ENCODE data around the gene PLCH1. TPM values are rescaled to one million over a fixed set of nuclear protein-coding genes. Genes with fewer than 3 reads are reported as not detected.
"Not testable (repeated sequence)": the region's sequence is repeated elsewhere in the genome, so short reads cannot be mapped to it uniquely, and the experiment has no call there.

The PLCH1 gene
- total RNA-seq, 3 donors from 2014 or later = 0.03 to 0.08 TPM; not detected in 1

DNA sequence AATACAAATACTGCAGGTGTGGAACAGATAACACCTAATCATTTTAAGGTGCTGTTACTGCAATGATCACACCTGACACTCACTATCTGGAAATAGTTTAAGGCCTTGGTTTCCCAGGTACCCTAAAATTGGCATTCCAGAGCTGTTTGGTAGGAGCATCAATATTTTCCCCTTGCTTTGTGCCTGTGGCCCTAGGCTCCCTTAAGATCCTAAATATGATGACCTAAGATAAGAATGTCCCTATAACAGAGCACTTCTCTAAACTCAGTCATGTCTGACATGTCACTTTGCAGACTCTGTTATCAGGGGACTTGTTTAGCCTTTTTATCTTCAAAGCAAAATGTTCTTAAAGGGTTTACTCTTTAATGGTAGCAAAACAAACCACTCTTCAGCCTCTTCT is 335.5 kb downstream of the PLCH1 start:
- ATAC-seq (no peak), DNase-seq (no peak)
- H3K4me1 Mint-ChIP-seq (ENCODE audit: low read depth) = no peaks in the 10 kb centered on the region
- no peaks in the 10 kb centered on the region for H3K36me3 Mint-ChIP-seq (ENCODE audit: insufficient read depth)
- no peaks in the 10 kb centered on the region for H3K27me3 Mint-ChIP-seq (ENCODE audit: low read depth)
- no peaks in the 10 kb centered on the region for H3K9me3 Mint-ChIP-seq
- H3K4me3 Mint-ChIP-seq = no peak overlapping the region

DNA sequence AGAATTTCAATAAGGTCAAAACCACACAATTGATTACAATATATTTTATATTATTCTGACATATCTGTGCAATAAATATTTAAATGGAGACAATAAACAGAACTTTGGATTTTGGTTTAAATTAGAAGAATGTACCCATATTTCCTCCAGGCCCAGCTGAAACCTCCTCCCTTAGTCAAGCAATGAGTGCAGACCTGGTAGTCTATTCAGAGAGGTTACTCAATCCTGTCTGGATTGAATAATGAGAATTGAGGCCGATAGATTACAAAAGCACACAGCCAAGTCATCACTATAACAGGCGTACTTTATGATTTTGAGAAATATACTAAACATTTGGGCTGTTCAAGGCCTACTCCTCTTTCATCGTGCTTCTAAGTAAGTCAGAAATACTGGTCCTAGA is 336.9 kb downstream of the PLCH1 start:
- Mint-ChIP-seq H3K36me3 (ENCODE audit: insufficient read depth) (no peaks in the 10 kb centered on the region), H3K27me3 (ENCODE audit: low read depth) (no peaks in the 10 kb centered on the region), H3K4me1 (ENCODE audit: low read depth) (no peaks in the 10 kb centered on the region), H3K4me3 (no peak overlapping the region), H3K9me3 (no peaks in the 10 kb centered on the region)
- DNase-seq (no peak), ATAC-seq (no peak)

DNA sequence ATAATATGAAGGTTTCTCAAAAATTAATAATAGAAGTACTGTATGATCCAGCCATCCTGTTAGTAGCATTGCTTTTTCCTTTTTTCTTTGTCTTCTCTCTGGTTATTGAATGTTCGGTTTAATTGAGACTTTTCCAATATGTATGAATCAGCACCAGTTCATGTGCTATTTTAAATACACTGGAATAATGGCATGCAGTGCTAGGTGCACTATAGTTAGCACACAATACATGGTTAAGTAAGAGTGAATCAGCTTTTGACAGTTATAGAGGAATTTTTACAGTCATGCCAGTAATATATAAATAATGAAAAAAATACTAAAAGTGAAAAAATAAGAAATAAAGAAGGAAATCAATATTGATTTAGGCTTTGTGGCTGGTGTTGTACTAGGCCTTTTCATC is 337.5 kb downstream of the PLCH1 start:
- Mint-ChIP-seq H3K4me1 (ENCODE audit: low read depth) (no peaks in the 10 kb centered on the region), H3K4me3 (no peak overlapping the region), H3K9me3 (no peaks in the 10 kb centered on the region), H3K27me3 (ENCODE audit: low read depth) (no peaks in the 10 kb centered on the region), H3K36me3 (ENCODE audit: insufficient read depth) (no peaks in the 10 kb centered on the region)
- DNase-seq (no peak), ATAC-seq (no peak)

DNA sequence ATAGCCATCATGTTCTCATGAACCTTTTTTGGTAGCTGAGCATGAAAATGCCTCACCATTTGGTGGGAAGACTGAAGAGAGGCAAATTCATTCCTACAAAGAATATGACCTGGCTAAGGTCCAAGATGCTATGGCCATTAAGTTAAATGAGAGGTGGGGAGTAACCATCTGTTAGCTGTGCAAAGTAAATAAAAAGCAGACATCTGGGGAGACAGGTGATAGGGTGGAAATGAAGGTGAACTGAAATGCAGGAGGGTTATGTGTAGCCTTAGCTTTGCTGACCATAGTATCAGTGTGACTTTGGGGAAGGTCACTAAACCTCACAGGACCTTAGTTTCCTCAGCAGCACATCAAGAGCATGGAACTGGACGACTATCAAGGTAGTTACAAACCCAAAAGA is 340.4 kb downstream of the PLCH1 start:
- DNase-seq = no peak
- no peaks in the 10 kb centered on the region for H3K9me3 Mint-ChIP-seq

DNA sequence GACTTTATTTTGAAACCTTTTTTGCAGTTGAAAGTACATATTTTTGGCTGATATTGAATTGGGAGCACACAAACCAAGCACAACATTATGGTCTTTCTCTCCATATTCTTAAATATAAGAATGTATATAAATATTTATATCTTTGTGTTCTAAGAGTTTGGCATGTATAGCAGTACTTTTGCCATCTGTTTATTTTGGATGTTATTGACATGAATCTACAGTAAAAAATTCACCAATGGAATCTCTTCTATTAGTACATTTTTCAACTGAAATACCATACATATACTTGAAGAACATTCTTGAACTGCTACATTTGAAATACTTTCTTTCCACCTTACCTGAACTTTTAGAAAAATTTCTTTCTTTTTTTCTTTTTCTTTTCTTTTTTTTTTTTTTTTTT is 342.2 kb downstream of the PLCH1 start:
- Mint-ChIP-seq H3K9me3 (no peaks in the 10 kb centered on the region), H3K27me3 (ENCODE audit: low read depth) (no peaks in the 10 kb centered on the region), H3K36me3 (ENCODE audit: insufficient read depth) (no peaks in the 10 kb centered on the region), H3K4me1 (ENCODE audit: low read depth) (no peaks in the 10 kb centered on the region), H3K4me3 (no peak overlapping the region)
- ATAC-seq (no peak), DNase-seq (no peak)

More for the DNA sequence above, 340.4 kb downstream of the PLCH1 start:
- no peak overlapping the region for H3K4me3 Mint-ChIP-seq
- no peaks in the 10 kb centered on the region for H3K27me3 Mint-ChIP-seq (ENCODE audit: low read depth)
- H3K36me3 Mint-ChIP-seq (ENCODE audit: insufficient read depth) = no peaks in the 10 kb centered on the region
- no peak for ATAC-seq
- H3K4me1 Mint-ChIP-seq (ENCODE audit: low read depth) = no peaks in the 10 kb centered on the region

DNA sequence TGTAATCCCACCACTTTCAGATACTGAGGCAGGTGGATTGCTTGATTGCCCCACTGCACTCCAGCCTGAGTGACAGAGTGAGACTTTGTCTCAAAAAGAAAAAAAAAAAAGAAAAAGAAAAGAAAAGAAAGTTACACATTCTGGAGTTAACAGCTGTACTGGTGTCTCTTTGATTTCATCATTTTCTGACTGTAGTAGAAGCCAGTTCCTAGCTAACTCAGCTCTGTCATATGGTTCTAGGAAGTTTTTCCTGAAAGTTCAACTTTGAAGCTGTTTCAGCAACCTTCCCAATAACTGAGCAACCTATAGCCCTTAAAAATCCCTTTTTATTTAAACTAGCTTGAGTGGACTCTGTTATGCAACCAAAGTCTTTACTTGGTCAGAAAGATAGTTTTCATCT is 346.8 kb downstream of the PLCH1 start:
- no peaks in the 10 kb centered on the region for H3K36me3 Mint-ChIP-seq (ENCODE audit: insufficient read depth)
- no peaks in the 10 kb centered on the region for H3K4me1 Mint-ChIP-seq (ENCODE audit: low read depth)
- peaks cover 2% of the 10 kb centered on the region for H3K27me3 Mint-ChIP-seq (ENCODE audit: low read depth)
- H3K4me3 Mint-ChIP-seq = no peak overlapping the region
- ATAC-seq (no peak), DNase-seq (no peak)
- H3K9me3 Mint-ChIP-seq = no peaks in the 10 kb centered on the region

DNA sequence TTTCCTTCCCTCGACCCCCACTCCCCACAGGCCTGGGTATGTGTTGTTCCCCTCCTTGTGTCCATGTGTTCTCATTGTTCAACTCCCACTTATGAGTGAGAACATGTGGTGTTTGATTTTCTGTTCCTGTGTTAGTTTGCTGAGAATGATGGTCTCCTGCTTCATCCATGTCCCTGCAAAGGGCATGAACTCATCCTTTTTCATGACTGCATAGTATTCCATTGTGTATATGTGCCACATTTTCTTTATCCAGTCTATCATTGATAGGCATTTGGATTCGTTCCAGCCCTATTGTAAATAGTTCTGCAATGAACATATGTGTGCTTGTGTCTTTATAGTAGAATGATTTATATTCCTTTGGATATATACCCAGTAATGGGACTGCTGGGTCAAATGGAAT is 350.0 kb downstream of the PLCH1 start:
- not testable (repeated sequence) for DNase-seq; ATAC-seq; H3K27me3 Mint-ChIP-seq (ENCODE audit: low read depth); H3K4me1 Mint-ChIP-seq (ENCODE audit: low read depth); H3K4me3 Mint-ChIP-seq; H3K9me3 Mint-ChIP-seq; H3K36me3 Mint-ChIP-seq (ENCODE audit: insufficient read depth)

DNA sequence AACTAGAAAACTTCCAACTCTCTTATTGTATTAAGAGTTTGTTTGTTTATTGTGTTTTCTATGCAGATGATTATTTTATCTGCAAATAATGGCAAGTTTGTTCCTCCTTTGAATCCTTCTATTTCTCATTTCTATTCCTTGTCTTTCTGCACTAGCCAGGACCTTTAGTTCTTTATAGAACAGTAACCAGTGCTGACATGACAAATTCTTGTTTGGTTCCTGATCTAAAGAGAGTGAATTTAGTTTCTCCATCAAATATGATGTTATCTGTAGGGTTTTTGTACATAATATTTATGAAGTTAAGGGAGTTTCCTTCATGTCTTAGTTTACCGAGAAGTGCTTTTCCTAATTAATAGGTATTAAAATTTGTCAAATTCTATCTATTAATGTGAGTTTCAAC is 350.6 kb downstream of the PLCH1 start:
- ATAC-seq (no peak), DNase-seq (no peak)
- no peaks in the 10 kb centered on the region for H3K9me3 Mint-ChIP-seq
- no peaks in the 10 kb centered on the region for H3K36me3 Mint-ChIP-seq (ENCODE audit: insufficient read depth)
- H3K27me3 Mint-ChIP-seq (ENCODE audit: low read depth) = peaks cover 2% of the 10 kb centered on the region
- H3K4me3 Mint-ChIP-seq = no peak overlapping the region
- H3K4me1 Mint-ChIP-seq (ENCODE audit: low read depth) = no peaks in the 10 kb centered on the region

DNA sequence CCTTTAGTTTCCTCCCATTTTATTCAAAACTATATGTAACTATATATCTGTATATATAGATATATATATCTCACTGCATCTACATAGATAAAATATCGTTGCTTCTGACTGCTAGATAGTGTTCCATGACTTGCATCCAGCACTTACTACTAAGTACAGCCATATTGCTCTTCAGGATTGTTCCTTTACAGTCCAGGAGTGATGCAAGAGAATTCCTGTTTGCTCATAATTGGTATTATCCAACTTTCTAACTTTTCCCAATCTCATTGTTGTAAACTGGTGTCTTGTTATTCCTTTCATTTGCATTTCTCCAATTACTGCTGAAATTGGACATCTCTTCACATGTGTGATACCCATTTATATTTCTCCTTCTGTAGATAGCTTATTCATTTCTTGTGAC is 351.6 kb downstream of the PLCH1 start:
- no peak for DNase-seq

DNA sequence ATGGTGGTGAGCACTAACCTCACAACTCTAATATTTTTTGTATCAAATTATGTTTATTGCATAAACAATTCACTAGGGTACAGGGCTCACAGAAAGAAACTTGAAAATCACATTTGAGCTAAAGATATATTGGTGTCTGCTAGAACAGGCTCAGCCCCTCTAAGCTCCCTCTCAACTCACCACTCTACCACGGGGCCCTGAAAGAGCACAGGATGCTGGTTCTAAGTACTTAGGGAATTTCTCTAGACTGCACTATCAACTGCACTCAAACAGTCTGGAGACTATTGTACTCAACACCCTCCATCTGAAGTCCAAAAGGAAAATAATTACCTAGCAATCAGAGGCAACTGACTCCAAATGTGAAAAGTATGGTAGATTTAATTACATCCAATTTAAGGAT is 352.7 kb downstream of the PLCH1 start:
- DNase-seq = no peak
- peaks cover 2% of the 10 kb centered on the region for H3K27me3 Mint-ChIP-seq (ENCODE audit: low read depth)
- no peaks in the 10 kb centered on the region for H3K4me1 Mint-ChIP-seq (ENCODE audit: low read depth)
- no peaks in the 10 kb centered on the region for H3K36me3 Mint-ChIP-seq (ENCODE audit: insufficient read depth)
- H3K9me3 Mint-ChIP-seq = no peaks in the 10 kb centered on the region
- H3K4me3 Mint-ChIP-seq = no peak overlapping the region
- no peak for ATAC-seq

More for the DNA sequence above, 351.6 kb downstream of the PLCH1 start:
- H3K36me3 Mint-ChIP-seq (ENCODE audit: insufficient read depth) = no peaks in the 10 kb centered on the region
- no peak overlapping the region for H3K4me3 Mint-ChIP-seq
- no peak for ATAC-seq
- H3K27me3 Mint-ChIP-seq (ENCODE audit: low read depth) = peaks cover 2% of the 10 kb centered on the region
- no peaks in the 10 kb centered on the region for H3K4me1 Mint-ChIP-seq (ENCODE audit: low read depth)
- no peaks in the 10 kb centered on the region for H3K9me3 Mint-ChIP-seq

DNA sequence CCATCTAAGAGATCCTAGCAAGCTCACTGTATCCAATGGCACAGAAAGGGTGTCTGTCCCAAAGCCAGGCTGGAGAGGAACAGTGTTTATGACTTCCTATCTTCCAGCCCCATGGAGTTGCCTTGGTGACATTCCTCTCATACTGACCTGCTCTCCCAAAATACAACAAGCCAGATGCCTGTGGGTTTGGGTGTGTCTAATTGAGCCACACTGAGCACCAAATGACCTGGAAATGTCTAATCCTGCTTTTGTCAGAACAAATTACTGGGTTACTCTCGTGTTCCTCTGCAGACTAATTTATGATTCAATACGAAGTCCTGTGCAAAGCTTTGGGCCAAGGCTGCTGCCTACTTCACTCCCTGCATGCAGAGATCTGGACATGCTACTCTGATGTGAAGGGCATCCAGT is 353.3 kb downstream of the PLCH1 start:
- H3K9me3 Mint-ChIP-seq = no peaks in the 10 kb centered on the region
- peaks cover 2% of the 10 kb centered on the region for H3K27me3 Mint-ChIP-seq (ENCODE audit: low read depth)
- ATAC-seq = no peak
- H3K4me3 Mint-ChIP-seq = no peak overlapping the region
- DNase-seq = no peak
- no peaks in the 10 kb centered on the region for H3K36me3 Mint-ChIP-seq (ENCODE audit: insufficient read depth)
- H3K4me1 Mint-ChIP-seq (ENCODE audit: low read depth) = no peaks in the 10 kb centered on the region

DNA sequence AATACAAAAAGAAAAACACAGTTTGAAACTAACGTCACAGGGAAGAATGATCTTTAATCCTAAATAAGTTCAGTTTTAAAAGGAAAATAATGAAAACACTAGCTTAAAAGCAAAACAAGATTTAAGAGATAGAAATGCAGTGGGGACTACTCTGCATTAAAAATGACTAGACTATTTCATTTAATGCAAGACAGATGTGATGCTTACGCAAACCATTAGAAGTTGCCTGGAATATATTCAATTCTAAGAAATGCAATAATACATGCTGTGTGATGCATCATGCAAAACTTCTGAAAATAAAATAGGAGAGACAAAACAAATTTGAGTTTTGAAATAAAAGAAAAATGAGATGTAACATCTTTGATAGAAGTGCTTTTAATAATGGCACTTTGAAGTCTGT is 353.8 kb downstream of the PLCH1 start:
- H3K4me1 Mint-ChIP-seq (ENCODE audit: low read depth) = no peaks in the 10 kb centered on the region
- H3K27me3 Mint-ChIP-seq (ENCODE audit: low read depth) = peaks cover 2% of the 10 kb centered on the region

DNA sequence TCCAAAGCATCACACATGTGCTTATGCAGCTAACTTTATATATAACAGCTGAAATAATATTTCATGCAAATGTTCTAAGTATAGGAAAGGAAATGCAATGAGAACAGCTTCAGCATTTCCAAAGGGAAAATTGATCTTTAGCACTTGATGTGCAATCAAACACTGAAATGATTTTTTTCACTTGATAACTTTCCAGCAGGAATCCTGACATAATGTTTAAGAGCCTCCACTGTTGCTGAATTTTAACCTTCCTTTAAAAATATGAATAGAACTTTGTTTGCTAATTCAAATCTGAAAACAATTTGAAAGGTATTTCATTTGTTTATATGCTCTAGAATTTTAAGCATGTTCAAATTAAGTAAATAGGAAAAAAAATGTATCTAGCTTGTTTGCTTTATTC is 354.5 kb downstream of the PLCH1 start:
- no peaks in the 10 kb centered on the region for H3K9me3 Mint-ChIP-seq
- H3K27me3 Mint-ChIP-seq (ENCODE audit: low read depth) = peaks cover 2% of the 10 kb centered on the region
- ATAC-seq (no peak), DNase-seq (no peak)
- no peak overlapping the region for H3K4me3 Mint-ChIP-seq
- H3K36me3 Mint-ChIP-seq (ENCODE audit: insufficient read depth) = no peaks in the 10 kb centered on the region
- no peaks in the 10 kb centered on the region for H3K4me1 Mint-ChIP-seq (ENCODE audit: low read depth)

More for the DNA sequence above, 353.8 kb downstream of the PLCH1 start:
- DNase-seq = no peak
- Mint-ChIP-seq H3K36me3 (ENCODE audit: insufficient read depth) (no peaks in the 10 kb centered on the region), H3K4me3 (no peak overlapping the region), H3K9me3 (no peaks in the 10 kb centered on the region)
- ATAC-seq = no peak

DNA sequence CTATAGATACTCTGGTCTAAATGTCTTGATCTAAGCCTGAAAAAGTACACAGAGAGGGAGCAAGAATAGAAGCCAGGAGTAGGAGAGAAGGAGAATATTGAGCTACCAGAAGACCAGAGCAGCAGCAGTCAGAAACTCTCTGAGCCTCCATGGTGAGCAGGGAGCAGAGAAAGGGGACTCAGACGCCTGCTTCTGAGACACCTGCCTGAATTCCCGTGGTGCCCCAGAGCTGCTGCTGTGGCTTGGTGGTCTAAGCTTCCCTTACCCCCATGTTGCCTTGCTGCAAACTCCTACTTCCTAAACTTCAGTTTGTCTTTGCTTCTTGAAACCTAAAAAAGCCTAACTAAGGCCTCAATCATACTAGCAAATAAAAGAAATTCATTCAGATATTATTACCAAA is 356.5 kb downstream of the PLCH1 start:
- Mint-ChIP-seq H3K4me1 (ENCODE audit: low read depth) (no peaks in the 10 kb centered on the region), H3K4me3 (no peak overlapping the region), H3K36me3 (ENCODE audit: insufficient read depth) (no peaks in the 10 kb centered on the region), H3K27me3 (ENCODE audit: low read depth) (no peaks in the 10 kb centered on the region), H3K9me3 (no peaks in the 10 kb centered on the region)
- ATAC-seq (no peak), DNase-seq (no peak)

DNA sequence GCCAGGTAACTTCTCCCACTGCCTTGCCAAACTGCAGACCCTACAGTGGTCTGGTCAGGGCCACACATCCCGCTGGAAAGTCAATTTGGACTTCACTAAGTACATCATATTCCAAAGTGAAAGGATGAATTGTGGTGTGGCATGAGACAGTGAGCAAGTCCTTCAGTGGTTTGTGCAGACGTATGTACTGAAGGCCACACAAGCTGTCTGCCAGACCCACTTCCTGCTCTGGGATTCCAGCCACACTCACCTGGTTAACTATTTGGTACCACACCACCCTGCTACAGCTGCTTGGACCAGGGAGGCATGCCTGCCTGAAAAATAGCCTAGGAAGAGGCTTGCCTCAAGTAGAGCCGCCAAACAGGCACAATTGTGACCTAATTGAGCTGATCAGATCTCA is 357.3 kb downstream of the PLCH1 start:
- ATAC-seq (no peak), DNase-seq (no peak)
- Mint-ChIP-seq H3K27me3 (ENCODE audit: low read depth) (no peaks in the 10 kb centered on the region), H3K4me1 (ENCODE audit: low read depth) (no peaks in the 10 kb centered on the region), H3K4me3 (no peak overlapping the region), H3K9me3 (no peaks in the 10 kb centered on the region), H3K36me3 (ENCODE audit: insufficient read depth) (no peaks in the 10 kb centered on the region)

DNA sequence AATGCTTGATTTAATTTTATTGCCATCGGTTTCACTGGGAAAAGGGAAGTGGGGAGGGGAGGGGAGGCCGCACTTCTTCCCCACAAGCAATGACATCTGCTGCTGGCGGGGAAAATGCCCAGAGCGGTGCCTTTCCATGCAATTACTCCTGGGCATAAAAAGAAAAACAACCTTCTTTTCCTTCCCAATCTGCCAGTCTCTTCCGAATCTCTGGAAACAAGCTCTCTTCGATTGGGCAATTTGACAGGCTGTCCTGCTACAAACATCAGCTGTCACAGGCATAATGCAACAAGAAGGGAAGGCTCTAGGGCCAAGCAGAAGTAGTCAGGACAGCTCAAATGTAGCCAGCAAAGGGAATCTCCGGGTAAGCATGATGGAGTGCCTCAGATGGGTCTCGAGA is 358.0 kb downstream of the PLCH1 start:
- no peaks in the 10 kb centered on the region for H3K27me3 Mint-ChIP-seq (ENCODE audit: low read depth)
- no peaks in the 10 kb centered on the region for H3K9me3 Mint-ChIP-seq
- no peaks in the 10 kb centered on the region for H3K36me3 Mint-ChIP-seq (ENCODE audit: insufficient read depth)
- DNase-seq (no peak), ATAC-seq (no peak)
- H3K4me3 Mint-ChIP-seq = no peak overlapping the region
- H3K4me1 Mint-ChIP-seq (ENCODE audit: low read depth) = no peaks in the 10 kb centered on the region

All from activated T-cell treated with anti-CD3 and anti-CD28 coated beads, Interleukin-2, amount 50 U/mL, for 4 hours (primary cell).